ENCODE data around the gene WWC2.
A peak's percentile ranks its signal among the peaks of the same experiment; 100 is the strongest.

Gene WWC2

GRCh38 chr4:183173580-183174526 is 74.8 kb downstream of the WWC2 start:
- H3K4me1 ChIP-seq (ENCODE audit: control insufficient read depth, insufficient read depth, low read length), result peaks cover 25% of the 10 kb centered on the region
- H3K9me3 ChIP-seq (ENCODE audit: control insufficient read depth, insufficient read depth, low read depth, low read length), result no peaks in the 10 kb centered on the region
- CTCF ChIA-PET, result interaction anchor here (0.6 to 1.2 kb wide), 3 partner anchors 12 to 83 kb away, joined by 3 read pairs; no protein-coding TSS in a partner anchor
- peak overlapping the region; percentile 47; the same call in 1 of the 2 replicates for H3K27ac ChIP-seq (ENCODE audit: extremely low read depth, low read depth, low read length)
- H3K36me3 ChIP-seq (ENCODE audit: control insufficient read depth in 2 of 2, insufficient read depth in 1 of 2, low read length in 2 of 2), result no peaks in the 10 kb centered on the region
- H3K4me3 ChIP-seq (ENCODE audit: low read depth, low read length), result no peak overlapping the region
- POLR2A ChIA-PET, result no interaction called here
- no peak for TF ChIP-seq AEBP2 (tag by site-specific recombination; IDR thresholded peaks at IDR 0.05; ENCODE audit: borderline replicate concordance)
- TF ChIP-seq ZBTB20 (tag by site-specific recombination; IDR thresholded peaks at IDR 0.05), result no peak
- no peak for TF ChIP-seq CTCF (tag by site-specific recombination; IDR thresholded peaks at IDR 0.05)
- no peak for TF ChIP-seq ZNF335 (tag by site-specific recombination; conservative IDR thresholded peaks at IDR 0.05)
- TF ChIP-seq ZNF416 (tag by site-specific recombination; IDR thresholded peaks at IDR 0.05), result no peak
- TF ChIP-seq ZNF157 (tag by site-specific recombination; IDR thresholded peaks at IDR 0.05), result no peak
- TF ChIP-seq KLF16 (tag by site-specific recombination; IDR thresholded peaks at IDR 0.05), result no peak
- TF ChIP-seq ZNF518A (tag by site-specific recombination; conservative IDR thresholded peaks at IDR 0.05; ENCODE audit: low read depth), result no peak
- peak; percentile 66 for TF ChIP-seq IKZF3 (tag by site-specific recombination; IDR thresholded peaks at IDR 0.05)
- TF ChIP-seq ZNF560 (tag by site-specific recombination; IDR thresholded peaks at IDR 0.05; ENCODE audit: borderline replicate concordance), result no peak
- no peak for TF ChIP-seq ZSCAN18 (tag by site-specific recombination; IDR thresholded peaks at IDR 0.05)
- TF ChIP-seq ZNF670 (tag by site-specific recombination; IDR thresholded peaks at IDR 0.05; ENCODE audit: low read depth), result no peak
- no peak for TF ChIP-seq ZNF138 (tag by site-specific recombination; IDR thresholded peaks at IDR 0.05; ENCODE audit: borderline replicate concordance)
- TF ChIP-seq ZNF248 (tag by site-specific recombination; IDR thresholded peaks at IDR 0.05), result no peak
- no peak for TF ChIP-seq PATZ1 (tag by site-specific recombination; IDR thresholded peaks at IDR 0.05)
- TF ChIP-seq FEZF1 (tag by site-specific recombination; IDR thresholded peaks at IDR 0.05), result peak; percentile 93
- no peak for TF ChIP-seq ZSCAN5A (tag by site-specific recombination; IDR thresholded peaks at IDR 0.05)
- no peak for TF ChIP-seq ZNF366 (tag by site-specific recombination; conservative IDR thresholded peaks at IDR 0.05)
- no peak for TF ChIP-seq ZNF362 (tag by site-specific recombination; IDR thresholded peaks at IDR 0.05)
- no peak for TF ChIP-seq ZNF792 (tag by site-specific recombination; IDR thresholded peaks at IDR 0.05)
- no peak for TF ChIP-seq ZNF426 (tag by site-specific recombination; IDR thresholded peaks at IDR 0.05)
- peak; percentile 96 for TF ChIP-seq GLIS1 (tag by site-specific recombination; IDR thresholded peaks at IDR 0.05)
